Mammary epithelial cell (primary cell): ENCODE measurements around the gene TRIO.

ENCODE experiments used
- CTCF ChIP-seq, 2 donors: IDR thresholded peaks in 1 of 2; conservative IDR thresholded peaks in 1 of 2; 2 replicates each; pipeline ENCODE4 v1.5.1; 2011 to 2012; ENCODE audit warnings: inconsistent platforms in 2 of 2, low read length in 2 of 2, mild to moderate bottlenecking in 2 of 2, control low read depth in 1 of 2, low read depth in 1 of 2; ENCODE audit not compliant: insufficient read depth in 1 of 2; ENCODE audit errors: extremely low read depth in 1 of 2
- EZH2 ChIP-seq: IDR thresholded peaks from 2 replicates; pipeline ENCODE4 v1.6.1; 2012; ENCODE audit warnings: low read length, inconsistent platforms, borderline replicate concordance

DNA sequence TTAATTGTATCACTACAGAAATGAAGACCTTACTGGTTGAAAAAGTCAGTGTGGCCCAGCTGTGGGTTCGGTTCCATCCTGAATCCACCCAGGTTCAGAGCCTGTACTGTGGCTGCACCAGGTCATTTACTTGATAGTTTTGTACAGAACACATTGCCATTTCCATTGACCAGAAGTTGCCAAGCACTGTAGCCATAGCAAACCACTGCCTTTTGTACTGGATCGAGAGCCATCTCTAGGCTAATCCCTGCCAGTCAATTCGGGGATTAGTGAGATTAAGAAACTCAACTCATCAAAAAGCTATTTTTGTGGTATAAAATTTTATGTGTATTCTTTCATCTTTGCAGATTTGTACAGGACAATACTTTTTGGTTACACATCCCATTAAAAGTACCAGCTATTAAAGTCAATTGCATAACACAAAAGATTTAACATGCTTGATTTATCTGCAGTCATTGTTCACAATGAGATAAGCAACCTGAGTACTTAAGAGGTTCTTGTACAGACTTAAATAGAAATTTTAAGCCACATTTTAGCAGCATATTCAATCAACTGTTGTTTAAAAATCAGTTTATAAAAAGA lies 329.9 kb downstream of the TRIO start:
- TF ChIP-seq CTCF (conservative IDR thresholded peaks at IDR 0.05 in 1 of 2, IDR thresholded peaks at IDR 0.05 in 1 of 2; ENCODE audit: extremely low read depth in 1 of 2, insufficient read depth in 1 of 2, low read depth in 1 of 2, low read length in 2 of 2) (no peak), EZH2 (no peak)
